Motor neuron (in vitro differentiated cells): ENCODE results near the gene BMERB1. TPM values are rescaled to one million over a fixed set of nuclear protein-coding genes. Genes with fewer than 3 reads are reported as not detected.

ENCODE experiments used
- ATAC-seq, 8 experiments: fragments of 200-7000 bp; cut with Tn5 transposase; replicated peaks in 6 of 8; 2 replicates each; pipeline ENCODE4 v1.8.0; 2021; ENCODE audit warnings: mild to moderate bottlenecking in 8 of 8, moderate library complexity in 8 of 8
- H3K27ac ChIP-seq, 2 donors: fragments of 250-450 bp; sonication (Bioruptor Pico); 2 replicates each; pipeline ENCODE4 v1.9.0; 2021; ENCODE audit warnings: antibody characterized with exemption in 2 of 2, mild to moderate bottlenecking in 2 of 2, moderate library complexity in 1 of 2
- H3K4me1 ChIP-seq, 2 donors: fragments of 250-450 bp; sonication (Bioruptor Pico); replicated peaks in 1 of 2; 2 replicates each; pipeline ENCODE4 v1.6.1; 2021; ENCODE audit warnings: antibody characterized with exemption in 2 of 2, mild to moderate bottlenecking in 2 of 2, moderate library complexity in 1 of 2
- H3K4me3 ChIP-seq, 5 donors: fragments of 250-450 bp; sonication (Bioruptor Pico); 2 replicates each; pipeline ENCODE4 v1.9.0; 2021; ENCODE audit warnings: antibody characterized with exemption in 5 of 5, mild to moderate bottlenecking in 5 of 5, moderate library complexity in 4 of 5
- WGBS, 10 experiments: fragments of 450-650 bp; shearing (Covaris generic); methylation state at CpG; one replicate each; pipeline ENCODE4 v1.0.0; 2022; 5-methylcytosine and 5-hydroxymethylcytosine counted together
- in situ Hi-C, 9 experiments: fragments of 400-800 bp; cut with MboI; loops; one replicate each; pipeline ENCODE4 v1.15.0; 2021; ENCODE audit warnings: low sequenced_read_pairs in 9 of 9, low pct_unique_long_range_greater_than_20kb in 2 of 9; ENCODE audit not compliant: unreplicated experiment in 9 of 9
- total RNA-seq, 8 experiments: library from RNA; unstranded; fragments of 300-600 nt; gene quantifications; 2 replicates each; pipeline versions ENCODE4 v1.2.3 to v1.2.4, GENCODE V29; 2022

The BMERB1 gene
- total RNA-seq, 8 experiments from 2014 or later, result 11.3 to 125 (median 56.1) TPM

- no peak for ATAC-seq
- Histone ChIP-seq H3K4me3 (no peak overlapping the region), H3K27ac (no peak overlapping the region), H3K4me1 (no peaks in the 10 kb centered on the region)
- in situ Hi-C loops, result no loop called here
- 90 to 100% (median 95%) methylated on average over 1 to 8 of the region's 11 CpGs for WGBS, 10 experiments
Observed at GRCh38 chr16:15511759-15512487, 77.5 kb downstream of the BMERB1 start.

GRCh38 chr16:15513156-15513555, 78.8 kb downstream of the BMERB1 start:
- Histone ChIP-seq H3K27ac (no peak overlapping the region), H3K4me3 (no peak overlapping the region), H3K4me1 (peaks cover 2 to 4% of the 10 kb centered on the region in 2 donors)
- no peak for ATAC-seq
- 83 to 100% (median 96%) methylated on average over 3 to 10 of the region's 11 CpGs; no CpG with 5 or more reads in 1 of the 10 experiments for WGBS, 10 experiments
- in situ Hi-C loops, result no loop called here

GRCh38 chr16:15515992-15516391, 81.6 kb downstream of the BMERB1 start:
- in situ Hi-C loops, result no loop called here
- Histone ChIP-seq H3K4me1 (peaks cover 9 to 12% of the 10 kb centered on the region in 2 donors), H3K4me3 (no peak overlapping the region), H3K27ac (no peak overlapping the region)
- 88 to 100% (median 98%) methylated on average over 1 to 3 of the region's 4 CpGs for WGBS, 10 experiments
- no peak for ATAC-seq

DNA sequence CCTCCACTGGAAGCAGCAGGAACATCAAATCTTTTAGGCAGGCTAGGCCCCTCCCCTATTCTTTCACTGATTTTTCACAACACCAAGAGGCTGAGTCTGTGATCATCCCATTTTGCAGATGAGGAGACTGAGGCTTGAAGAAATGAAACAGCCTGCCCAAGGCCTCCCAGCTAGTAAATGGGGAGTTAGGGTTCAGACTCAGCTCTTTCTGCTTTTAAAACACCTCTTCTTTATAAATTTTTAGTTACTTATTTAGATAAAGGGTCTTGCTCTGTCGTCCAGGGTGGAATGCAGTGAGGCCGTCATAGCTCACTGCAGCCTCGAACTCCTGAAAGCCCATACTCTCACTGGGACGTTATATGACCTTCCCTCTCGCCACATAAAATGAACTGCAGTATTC, 82.2 kb downstream of the BMERB1 start:
- Histone ChIP-seq H3K4me3 (no peak overlapping the region), H3K27ac (no peak overlapping the region), H3K4me1 (peaks cover 9 to 13% of the 10 kb centered on the region in 2 donors)
- in situ Hi-C loops, result no loop called here
- 72 to 100% (median 100%) methylated on average over 1 to 5 of the region's 5 CpGs; no CpG with 5 or more reads in 1 of the 10 experiments for WGBS, 10 experiments
- ATAC-seq, result no peak

- 60 to 100% (median 97%) methylated on average over 1 to 3 of the region's 3 CpGs; no CpG with 5 or more reads in 6 of the 10 experiments for WGBS, 10 experiments
- in situ Hi-C loops, result no loop called here
- Histone ChIP-seq H3K4me1 (peaks cover 9 to 17% of the 10 kb centered on the region in 2 donors), H3K27ac (peak overlapping the region; percentile 11 to 36), H3K4me3 (no peak overlapping the region)
- ATAC-seq, result peak in 5 of 8 experiments; percentile 65 to 77 (median 69)
Observed at GRCh38 chr16:15517743-15518377, 83.5 kb downstream of the BMERB1 start.

DNA sequence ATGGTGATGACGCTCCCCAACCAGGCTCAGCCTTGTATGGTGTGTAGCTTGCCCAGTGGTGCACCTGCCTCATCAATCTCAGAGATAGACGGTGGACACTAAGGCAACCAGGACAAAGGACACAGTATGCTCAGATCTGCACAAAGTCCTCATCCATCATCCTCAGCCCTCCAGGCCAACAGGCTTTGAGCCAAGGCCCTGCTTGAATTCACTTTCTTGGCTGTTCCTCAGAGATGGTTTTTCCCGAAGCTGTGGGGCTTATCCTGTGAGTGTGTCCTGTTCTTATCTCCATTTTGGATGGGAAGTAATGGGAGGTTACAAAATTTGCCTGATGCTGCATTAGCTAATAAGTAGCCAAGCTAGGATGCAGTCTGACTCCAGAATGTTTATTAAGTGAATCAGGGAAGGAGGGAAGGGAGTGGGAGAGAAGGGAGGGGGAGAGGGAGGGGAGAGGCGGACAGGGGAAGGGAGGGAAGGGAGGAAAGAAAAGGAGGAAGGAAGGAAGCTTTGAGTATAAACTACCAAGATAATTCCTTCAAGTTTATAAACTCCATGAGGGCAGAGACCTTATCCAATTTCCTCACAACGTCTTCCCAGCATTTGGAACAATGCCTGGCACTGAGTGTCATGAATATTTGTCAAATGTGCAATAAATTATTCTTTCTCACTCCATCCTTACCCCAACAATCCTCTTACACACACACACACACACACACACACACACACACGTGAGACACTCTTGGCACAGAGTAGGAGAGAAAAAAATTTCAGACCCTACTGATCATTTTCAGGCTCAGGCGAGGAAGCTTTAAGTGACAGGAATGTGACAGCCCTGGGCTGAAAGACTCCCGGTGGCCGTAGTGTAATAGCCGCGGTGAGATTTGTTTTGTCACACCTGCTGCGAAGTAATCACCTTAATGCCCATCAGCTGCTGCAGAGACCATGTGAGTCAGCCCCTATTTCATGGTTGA, 84.3 kb downstream of the BMERB1 start:
- peak; percentile 57 to 97 (median 92) for ATAC-seq
- WGBS, 10 experiments, result 0 to 61% (median 44%) methylated on average over 1 to 7 of the region's 12 CpGs
- in situ Hi-C loops, result no loop called here
- H3K27ac ChIP-seq, result peak overlapping the region; percentile 36 to 37
- H3K4me3 ChIP-seq, result no peak overlapping the region
- peaks cover 9 to 17% of the 10 kb centered on the region in 2 donors for H3K4me1 ChIP-seq

GRCh38 chr16:15519790-15520189, 85.4 kb downstream of the BMERB1 start:
- in situ Hi-C loops, result no loop called here

GRCh38 chr16:15521390-15521757, 87.0 kb downstream of the BMERB1 start:
- in situ Hi-C loops, result no loop called here

More at GRCh38 chr16:15519790-15520189, 85.4 kb downstream of the BMERB1 start:
- H3K4me1 ChIP-seq, result peaks cover 9 to 17% of the 10 kb centered on the region in 2 donors
- 78 to 100% (median 100%) methylated on average over 1 to 7 of the region's 9 CpGs; no CpG with 5 or more reads in 1 of the 10 experiments for WGBS, 10 experiments
- no peak overlapping the region for H3K27ac ChIP-seq
- H3K4me3 ChIP-seq, result no peak overlapping the region
- ATAC-seq, result no peak

DNA sequence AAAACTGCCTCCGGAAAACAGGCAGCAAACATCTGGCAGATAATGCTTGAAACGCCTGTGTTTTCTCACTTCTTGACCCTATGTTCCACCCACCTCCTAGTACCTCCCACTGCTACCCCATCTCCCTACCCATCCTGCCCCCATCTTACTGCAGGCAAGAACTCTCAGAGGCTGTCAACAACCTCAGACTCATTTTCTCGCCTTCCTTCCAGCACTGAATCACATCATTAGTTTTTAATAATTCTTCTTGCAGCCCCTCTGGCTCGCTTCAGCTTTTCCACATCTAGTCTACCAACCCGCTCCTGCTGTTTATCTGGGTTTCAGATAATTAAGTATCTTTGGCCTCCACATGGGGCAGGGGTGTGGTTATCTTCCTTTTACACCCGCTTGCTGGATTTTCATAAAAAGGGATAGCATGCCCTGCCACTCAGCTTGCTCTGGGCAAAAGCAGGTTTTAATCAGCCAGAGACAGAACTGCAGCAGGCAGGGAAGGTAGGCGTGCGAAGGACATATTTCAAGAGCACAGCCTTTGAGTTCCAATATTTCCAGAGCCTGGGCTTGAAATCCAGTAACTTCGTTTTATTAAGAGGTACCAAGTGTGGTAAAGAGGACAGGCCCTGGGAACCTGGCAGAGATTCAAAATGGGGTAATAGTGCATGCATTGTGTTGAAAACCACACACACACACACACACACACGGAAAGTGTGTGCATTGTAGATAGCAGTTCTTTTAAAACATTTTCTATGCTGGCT, 87.5 kb downstream of the BMERB1 start:
- H3K4me3 ChIP-seq, result no peak overlapping the region
- peak in 2 of 8 experiments; percentile 57 to 63 for ATAC-seq
- no peak overlapping the region for H3K27ac ChIP-seq
- in situ Hi-C loops, result no loop called here
- 0 to 100% (median 71%) methylated on average over 1 to 7 of the region's 10 CpGs; no CpG with 5 or more reads in 1 of the 10 experiments for WGBS, 10 experiments
- peaks cover 9 to 17% of the 10 kb centered on the region in 2 donors for H3K4me1 ChIP-seq

More at GRCh38 chr16:15521390-15521757, 87.0 kb downstream of the BMERB1 start:
- Histone ChIP-seq H3K4me3 (no peak overlapping the region), H3K4me1 (peaks cover 9 to 17% of the 10 kb centered on the region in 2 donors), H3K27ac (no peak overlapping the region)
- peak in 1 of 8 experiments; percentile 17 for ATAC-seq

- in situ Hi-C loops, result no loop called here
- Histone ChIP-seq H3K4me1 (peaks cover 5 to 16% of the 10 kb centered on the region in 2 donors), H3K4me3 (no peak overlapping the region), H3K27ac (no peak overlapping the region)
- ATAC-seq, result no peak
- WGBS, 10 experiments, result 20 to 100% (median 80%) methylated on average over 1 to 4 of the region's 10 CpGs; no CpG with 5 or more reads in 3 of the 10 experiments
Observed at GRCh38 chr16:15523092-15523541, 88.7 kb downstream of the BMERB1 start.

DNA sequence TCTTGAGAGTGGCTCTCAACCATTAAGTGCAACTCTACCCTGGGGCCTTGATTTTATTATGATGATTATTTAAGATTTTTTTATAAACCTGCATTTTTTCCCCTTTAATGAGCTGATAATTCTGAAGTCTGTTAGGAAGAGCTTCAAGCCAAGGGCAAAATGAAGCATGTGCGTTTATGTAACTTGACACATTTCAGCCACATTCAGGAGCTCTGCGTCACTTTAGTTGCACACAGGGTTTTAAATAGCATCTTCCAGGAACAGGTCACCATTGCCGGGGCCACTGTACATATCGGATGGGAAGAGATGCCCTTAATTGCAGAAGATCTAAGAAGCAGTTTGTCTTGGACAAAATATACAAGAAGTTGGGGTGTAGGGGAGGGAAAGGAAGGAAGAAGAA, 89.6 kb downstream of the BMERB1 start:
- in situ Hi-C loops, result no loop called here
- WGBS, 10 experiments, result 73 to 100% (median 93%) methylated on average over 1 to 4 of the region's 4 CpGs; no CpG with 5 or more reads in 2 of the 10 experiments
- Histone ChIP-seq H3K27ac (no peak overlapping the region), H3K4me1 (peaks cover 0 to 12% of the 10 kb centered on the region in 2 donors), H3K4me3 (no peak overlapping the region)
- no peak for ATAC-seq

- Histone ChIP-seq H3K4me1 (peaks cover 0 to 5% of the 10 kb centered on the region in 2 donors), H3K27ac (no peak overlapping the region), H3K4me3 (no peak overlapping the region)
- in situ Hi-C loops, result no loop called here
- ATAC-seq, result no peak
- 80 to 100% (median 100%) methylated on average over 1 to 4 of the region's 5 CpGs; no CpG with 5 or more reads in 1 of the 10 experiments for WGBS, 10 experiments
Observed at GRCh38 chr16:15524966-15525365, 90.6 kb downstream of the BMERB1 start.
